NB4 (cell line): ENCODE results near the gene ZC3H14.

ENCODE experiments used
- DNase-seq: peaks from one replicate; pipeline ENCODE4 v3.0.0; 2010; ENCODE audit warnings: low read depth
- H3K4me3 ChIP-seq: one replicate; pipeline ENCODE4 v1.5.1; 2011; ENCODE audit warnings: mild to moderate bottlenecking, low read depth, low read length, moderate library complexity
- CTCF ChIP-seq: IDR thresholded peaks from one replicate; pipeline ENCODE4 v1.5.1; 2012; ENCODE audit warnings: low read depth, low read length
- MYC ChIP-seq: IDR thresholded peaks from 2 replicates; pipeline ENCODE4 v1.6.1; 2011; ENCODE audit warnings: low read depth, low read length
- POLR2A ChIP-seq: IDR thresholded peaks from 2 replicates; pipeline ENCODE4 v1.6.1; 2011; ENCODE audit warnings: mild to moderate bottlenecking; ENCODE audit not compliant: insufficient read length; ENCODE audit errors: extremely low read depth
- TF ChIP-seq, protein P1 (sequence below): IDR thresholded peaks from 2 replicates; pipeline ENCODE4 v1.6.1; 2011; ENCODE audit warnings: low read depth, low read length

ZC3H14 gene

DNA sequence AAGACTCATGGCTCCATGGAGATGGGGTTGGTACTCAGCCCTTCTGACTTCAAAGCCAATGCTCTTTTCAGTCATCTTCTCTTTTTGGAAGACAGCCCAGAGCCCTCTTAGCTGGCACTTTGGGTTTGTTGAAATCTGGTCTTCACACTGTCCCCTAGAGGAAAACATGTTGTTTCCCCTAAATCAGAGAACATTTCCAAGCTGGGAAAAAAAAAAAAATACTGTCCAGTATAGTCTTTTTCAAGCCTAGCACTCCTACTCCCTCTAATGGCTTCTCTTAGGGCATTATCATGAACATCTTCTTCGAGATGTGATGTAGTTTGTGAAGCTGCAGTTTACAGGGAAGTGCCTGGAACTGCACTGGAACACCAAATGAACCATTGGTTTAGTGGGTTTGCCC, 3.0 kb upstream of the ZC3H14 start:
- DNase-seq, result peak; percentile 27

DNA sequence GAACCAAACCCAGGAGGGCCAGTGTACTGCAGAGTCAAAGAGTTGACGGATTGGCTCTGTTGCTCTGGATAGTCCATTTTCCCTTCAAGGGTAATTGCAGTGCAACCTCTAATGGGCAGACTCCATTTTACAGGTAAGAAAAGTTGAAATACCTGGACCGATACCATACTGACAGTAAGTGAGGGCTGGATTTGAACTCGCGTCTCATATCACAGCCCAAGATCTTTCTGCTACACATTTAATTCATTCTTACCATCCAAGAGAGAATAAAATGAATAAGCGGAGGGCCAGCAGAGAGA, 356 bp upstream of the ZC3H14 start:
- no peak for DNase-seq
- TF ChIP-seq, protein P1, sequence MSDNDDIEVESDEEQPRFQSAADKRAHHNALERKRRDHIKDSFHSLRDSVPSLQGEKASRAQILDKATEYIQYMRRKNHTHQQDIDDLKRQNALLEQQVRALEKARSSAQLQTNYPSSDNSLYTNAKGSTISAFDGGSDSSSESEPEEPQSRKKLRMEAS, result no peak
- H3K4me3 ChIP-seq, result peak overlapping the region; percentile 77

More for the DNA sequence above, 3.0 kb upstream of the ZC3H14 start:
- TF ChIP-seq, protein P1, result no peak
- peak; percentile 16 for TF ChIP-seq CTCF
- no peak overlapping the region for H3K4me3 ChIP-seq

GRCh38 chr14:88563845-88564244, 1.0 kb downstream of the ZC3H14 start:
- H3K4me3 ChIP-seq, result peak overlapping the region; percentile 98
- TF ChIP-seq CTCF (no peak), MYC (no peak), POLR2A (no peak)
- TF ChIP-seq, protein P1, result no peak

GRCh38 chr14:88565427-88565826, 2.6 kb downstream of the ZC3H14 start:
- no peak for TF ChIP-seq CTCF
- TF ChIP-seq, protein P1, result no peak
- TF ChIP-seq POLR2A, result no peak
- no peak for TF ChIP-seq MYC
- DNase-seq, result no peak
- no peak overlapping the region for H3K4me3 ChIP-seq

More at GRCh38 chr14:88563845-88564244, 1.0 kb downstream of the ZC3H14 start:
- no peak for DNase-seq

DNA sequence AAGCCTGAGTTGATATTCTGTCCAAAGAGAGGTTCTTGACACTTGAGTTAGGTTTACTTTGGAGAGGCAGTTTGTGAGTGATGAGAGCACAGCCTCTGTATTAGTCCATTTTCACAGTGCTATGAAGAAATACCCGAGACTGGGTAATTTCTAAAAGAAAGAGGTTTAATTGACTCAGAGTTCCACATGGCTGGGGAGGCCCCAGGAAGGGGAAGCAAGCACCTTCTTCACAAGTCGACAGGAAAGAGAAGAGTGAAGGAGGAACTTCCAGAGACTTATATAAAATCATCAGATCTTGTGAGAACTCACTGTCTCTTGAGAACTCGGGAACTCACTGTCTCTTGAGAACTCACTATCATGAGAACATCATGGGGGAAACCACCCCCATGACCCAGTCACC, 5.4 kb downstream of the ZC3H14 start:
- no peak for DNase-seq
- TF ChIP-seq MYC (no peak), CTCF (no peak), POLR2A (no peak)
- TF ChIP-seq, protein P1, result no peak
- no peak overlapping the region for H3K4me3 ChIP-seq

DNA sequence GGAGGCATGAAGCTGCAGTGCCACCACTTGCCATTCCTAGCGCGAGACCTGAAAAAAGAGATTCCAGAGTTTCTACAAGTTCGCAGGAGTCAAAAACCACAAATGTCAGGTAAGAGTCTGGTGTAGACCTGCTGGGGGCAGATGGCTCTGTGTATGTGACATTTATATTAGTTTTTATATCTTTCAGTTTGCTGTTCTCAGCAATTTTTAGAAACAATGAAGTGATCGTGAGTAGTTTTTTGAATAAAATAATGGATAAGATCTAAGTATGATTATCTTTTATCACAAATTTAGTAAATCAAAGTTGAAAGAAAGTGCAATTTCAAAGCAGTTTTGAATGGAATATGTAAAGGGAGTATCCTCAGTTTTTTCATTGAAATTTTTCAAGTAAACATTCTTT, 9.3 kb downstream of the ZC3H14 start:
- TF ChIP-seq CTCF (no peak), POLR2A (no peak), MYC (no peak)
- TF ChIP-seq, protein P1, result no peak
- no peak for DNase-seq

More for the DNA sequence above, 9.3 kb downstream of the ZC3H14 start:
- H3K4me3 ChIP-seq, result no peak overlapping the region
